MCF 10A (cell line): ENCODE measurements around the gene SERINC5. TPM values are rescaled to one million over a fixed set of nuclear protein-coding genes. Genes with fewer than 3 reads are reported as not detected.

ENCODE experiments used
- BruUV-seq: library from RNA; stranded (reverse); fragments of 400-500 nt; replicated peaks from 2 replicates; lab custom pipeline; 2021; lab: Mats Ljungman, UMichigan
- CTCF ChIA-PET: fragments of 300-600 bp; sonication (Branson Sonifier 250); formaldehyde crosslinking; extraction: SDS; loops from one replicate; lab custom pipeline; 2021; ENCODE audit warnings: antibody characterized with exemption, inconsistent platforms; lab: Yijun Ruan, JAX
- POLR2A ChIA-PET: fragments of 300-600, 350-650 bp; sonication (Branson Sonifier 250); formaldehyde crosslinking; extraction: SDS; loops from one replicate; lab custom pipeline; 2020; ENCODE audit warnings: antibody characterized with exemption, inconsistent platforms; lab: Yijun Ruan, JAX
- DNase-seq: peaks from one replicate; pipeline ENCODE4 v3.0.0-alpha.2; 2018; ENCODE audit not compliant: unreplicated experiment
- H3K27ac Mint-ChIP-seq: one replicate; pipeline ENCODE4 v1.8.0; 2022; ENCODE audit warnings: mild to moderate bottlenecking, low read depth, mixed read lengths; ENCODE audit not compliant: unreplicated experiment
- H3K27me3 Mint-ChIP-seq: one replicate; pipeline ENCODE4 v1.8.0; 2022; ENCODE audit warnings: mixed read lengths; ENCODE audit not compliant: insufficient read depth, unreplicated experiment
- H3K36me3 Mint-ChIP-seq: one replicate; pipeline ENCODE4 v1.8.0; 2022; ENCODE audit warnings: mild to moderate bottlenecking, moderate library complexity, mixed read lengths; ENCODE audit not compliant: insufficient read depth, unreplicated experiment
- H3K4me1 Mint-ChIP-seq: one replicate; pipeline ENCODE4 v1.8.0; 2022; ENCODE audit warnings: mixed read lengths; ENCODE audit not compliant: insufficient read depth, unreplicated experiment
- H3K4me3 Mint-ChIP-seq: one replicate; pipeline ENCODE4 v1.8.0; 2022; ENCODE audit warnings: mild to moderate bottlenecking, moderate library complexity, mixed read lengths; ENCODE audit not compliant: unreplicated experiment
- H3K9me3 Mint-ChIP-seq: one replicate; pipeline ENCODE4 v1.8.0; 2022; ENCODE audit warnings: mixed read lengths; ENCODE audit not compliant: unreplicated experiment
- CTCF ChIP-seq: fragments of 200-600 bp; IDR thresholded peaks from one replicate; pipeline ENCODE4 v1.8.0; 2022; ENCODE audit warnings: antibody characterized with exemption, mild to moderate bottlenecking; ENCODE audit not compliant: unreplicated experiment
- intact Hi-C: fragments of 100-400 bp; cut with micrococcal nuclease; formaldehyde crosslinking; loops from 2 replicates; pipeline ENCODE4 v1.14.1; 2022
- total RNA-seq: library from RNA; stranded (reverse); gene quantifications from 2 replicates; pipeline ENCODE4 v1.2.3, GENCODE V29; 2022

Gene SERINC5
- total RNA-seq, 1 experiment from 2014 or later = 17.1 TPM

- CTCF ChIA-PET = interaction anchor here (0.6 kb wide), 1 partner anchor 109 kb away, joined by 3 read pairs; no protein-coding TSS in a partner anchor
- H3K27me3 Mint-ChIP-seq = no peaks in the 10 kb centered on the region
- H3K27ac Mint-ChIP-seq = no peak overlapping the region
- peaks cover 4% of the 10 kb centered on the region for H3K4me1 Mint-ChIP-seq
- no peaks in the 10 kb centered on the region for H3K36me3 Mint-ChIP-seq
- TF ChIP-seq CTCF = no peak
- POLR2A ChIA-PET = interaction anchor here (0.6 kb wide), 1 partner anchor 9 kb away, joined by 3 read pairs; no protein-coding TSS in a partner anchor
- no peak for DNase-seq
- intact Hi-C loops = no loop called here
- no TSS peak for BruUV-seq
- H3K4me3 Mint-ChIP-seq = no peak overlapping the region
- H3K9me3 Mint-ChIP-seq = no peaks in the 10 kb centered on the region
Observed at GRCh38 chr5:80230269-80230992, 25.4 kb downstream of the SERINC5 start.

- Mint-ChIP-seq H3K4me1 (peaks cover 4% of the 10 kb centered on the region), H3K36me3 (no peaks in the 10 kb centered on the region), H3K4me3 (no peak overlapping the region), H3K27me3 (no peaks in the 10 kb centered on the region), H3K9me3 (no peaks in the 10 kb centered on the region), H3K27ac (no peak overlapping the region)
- no TSS peak for BruUV-seq
- CTCF ChIA-PET = no interaction called here
- intact Hi-C loops = no loop called here
- TF ChIP-seq CTCF = no peak
- no peak for DNase-seq
- POLR2A ChIA-PET = interaction anchor here (0.6 kb wide), 2 partner anchors 10 to 572 kb away, joined by 3 read pairs; no protein-coding TSS in a partner anchor
Observed at GRCh38 chr5:80229902-80230255, 26.0 kb downstream of the SERINC5 start.

DNA sequence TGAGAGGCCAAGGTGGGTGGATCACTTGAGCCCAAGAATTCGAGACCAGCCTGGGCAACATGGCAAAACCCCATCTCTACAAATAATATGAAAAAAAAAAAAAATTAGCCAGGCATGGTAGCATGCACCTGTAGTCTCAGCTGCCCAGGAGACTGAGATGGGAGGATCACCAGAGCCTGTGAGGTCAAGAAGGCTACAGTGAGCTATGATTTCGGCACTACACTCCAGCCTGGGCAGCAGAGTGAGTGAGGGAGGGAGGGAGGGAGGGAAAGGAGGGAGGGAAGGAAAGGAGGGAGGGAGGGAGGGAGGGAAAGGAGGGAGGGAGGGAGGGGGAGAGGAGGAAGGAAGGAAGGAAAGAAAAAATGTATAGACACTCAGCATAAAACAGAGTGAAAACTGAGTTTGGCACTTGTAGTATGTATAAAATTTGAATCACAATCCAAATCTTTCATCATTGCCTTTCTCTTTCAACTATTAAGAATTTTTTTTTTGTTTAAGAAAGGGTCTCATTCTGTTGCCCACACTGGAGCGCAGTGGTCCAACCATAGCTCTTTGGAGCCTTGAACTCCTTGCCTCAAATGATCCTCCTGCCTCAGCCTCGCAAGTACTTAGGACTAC, 27.8 kb downstream of the SERINC5 start:
- intact Hi-C loops = no loop called here
- H3K4me3 Mint-ChIP-seq = no peak overlapping the region
- ChIA-PET POLR2A (no interaction called here), CTCF (no interaction called here)
- no TSS peak for BruUV-seq
- H3K4me1 Mint-ChIP-seq = peaks cover 4% of the 10 kb centered on the region
- TF ChIP-seq CTCF = no peak
- H3K9me3 Mint-ChIP-seq = no peaks in the 10 kb centered on the region
- H3K27me3 Mint-ChIP-seq = no peaks in the 10 kb centered on the region
- DNase-seq = no peak
- H3K36me3 Mint-ChIP-seq = no peaks in the 10 kb centered on the region
- no peak overlapping the region for H3K27ac Mint-ChIP-seq

DNA sequence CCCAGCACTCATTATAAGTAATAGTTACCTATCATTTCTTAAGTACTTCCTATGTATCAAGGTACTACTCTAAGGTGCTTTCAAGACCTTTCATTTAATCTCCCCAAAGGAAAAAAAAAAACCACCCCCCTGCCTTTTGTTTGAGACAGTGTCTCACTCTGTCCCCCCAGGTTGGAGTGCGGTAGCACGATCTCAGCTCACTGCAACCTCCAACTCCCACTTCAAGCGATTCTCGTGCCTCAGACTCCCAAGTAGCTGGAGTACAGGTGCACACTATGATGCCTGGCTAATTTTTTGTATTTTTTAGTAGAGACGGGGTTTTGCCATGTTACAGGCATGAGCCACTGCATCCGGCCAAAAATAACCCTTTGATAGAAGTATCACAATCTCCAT, 29.9 kb downstream of the SERINC5 start:
- POLR2A ChIA-PET = no interaction called here
- Mint-ChIP-seq H3K4me3 (no peak overlapping the region), H3K36me3 (no peaks in the 10 kb centered on the region), H3K9me3 (no peaks in the 10 kb centered on the region), H3K4me1 (peaks cover 4% of the 10 kb centered on the region), H3K27me3 (no peaks in the 10 kb centered on the region), H3K27ac (no peak overlapping the region)
- intact Hi-C loops = no loop called here
- no peak for TF ChIP-seq CTCF
- no peak for DNase-seq
- CTCF ChIA-PET = no interaction called here
- BruUV-seq = no TSS peak
